ENCODE measurements around the gene FGFRL1. TPM values are rescaled to one million over a fixed set of nuclear protein-coding genes. Genes with fewer than 3 reads are reported as not detected.

The FGFRL1 gene
- polyA plus RNA-seq, 1 donor (not counting 4 experiments of a cell fraction or from before 2014, with no cell fraction given), result 2.8 TPM

- Histone ChIP-seq H3K79me2 (ENCODE audit: control insufficient read depth, insufficient read depth, low read length) (no peaks in the 10 kb centered on the region), H3K9ac (ENCODE audit: control insufficient read depth, extremely low read depth, insufficient read depth, low read length) (no peak overlapping the region), H3K9me3 (ENCODE audit: control insufficient read depth, low read depth, low read length) (no peaks in the 10 kb centered on the region), H3K4me2 (ENCODE audit: control insufficient read depth, extremely low read depth, insufficient read depth, low read depth, low read length) (no peak overlapping the region), H4K20me1 (ENCODE audit: control insufficient read depth, extremely low read depth, insufficient read depth, low read length) (no peaks in the 10 kb centered on the region), H3K4me1 (ENCODE audit: control insufficient read depth, extremely low read depth, insufficient read depth, low read length) (no peaks in the 10 kb centered on the region), H3K27ac (ENCODE audit: control insufficient read depth, insufficient read depth, low read length) (no peak overlapping the region), H3K36me3 (ENCODE audit: control insufficient read depth in 2 of 2, extremely low read depth in 1 of 2, insufficient read depth in 2 of 2, low read length in 2 of 2) (no peaks in the 10 kb centered on the region), H3K27me3 (ENCODE audit: control insufficient read depth, extremely low read depth, insufficient read depth, low read length) (no peaks in the 10 kb centered on the region), H2AFZ (ENCODE audit: control insufficient read depth, low read length) (no peak overlapping the region), H3K4me3 (ENCODE audit: control insufficient read depth in 2 of 3, extremely low read depth in 1 of 3, insufficient read depth in 2 of 3, low read depth in 1 of 3, low read length in 3 of 3) (no peak overlapping the region), H3K9me1 (ENCODE audit: control insufficient read depth, extremely low read depth, insufficient read depth, low read length) (no peaks in the 10 kb centered on the region)
- FAIRE-seq (no peak), DNase-seq (ENCODE audit: low read depth, low spot score) (no peak)
- dilution Hi-C loops (cut with MboI; ENCODE audit: extremely low pct_ligation_motif_present, low sequenced_read_pairs), result no loop called here
- TF ChIP-seq EZH2 (IDR thresholded peaks at IDR 0.05; ENCODE audit: low read length), result no peak
- TF ChIP-seq CTCF (optimal IDR thresholded peaks at IDR 0.05 in 1 of 3, IDR thresholded peaks at IDR 0.05 in 1 of 3, conservative IDR thresholded peaks at IDR 0.05 in 1 of 3; ENCODE audit: extremely low read depth in 1 of 3, insufficient read depth in 2 of 3, low read length in 3 of 3), result no peak
These were observed 8.5 kb downstream of the FGFRL1 start for GRCh38 chr4:1019729-1020470.

GRCh38 chr4:1021386-1022050, 10.1 kb downstream of the FGFRL1 start:
- dilution Hi-C loops (cut with MboI; ENCODE audit: extremely low pct_ligation_motif_present, low sequenced_read_pairs), result no loop called here
- FAIRE-seq, result no peak
- H3K4me2 ChIP-seq (ENCODE audit: control insufficient read depth, extremely low read depth, insufficient read depth, low read depth, low read length), result no peak overlapping the region

More at GRCh38 chr4:1021386-1022050, 10.1 kb downstream of the FGFRL1 start:
- H3K79me2 ChIP-seq (ENCODE audit: control insufficient read depth, insufficient read depth, low read length), result no peaks in the 10 kb centered on the region
- no peaks in the 10 kb centered on the region for H3K27me3 ChIP-seq (ENCODE audit: control insufficient read depth, extremely low read depth, insufficient read depth, low read length)
- H3K9ac ChIP-seq (ENCODE audit: control insufficient read depth, extremely low read depth, insufficient read depth, low read length), result no peak overlapping the region
- TF ChIP-seq CTCF (optimal IDR thresholded peaks at IDR 0.05 in 1 of 3, IDR thresholded peaks at IDR 0.05 in 1 of 3, conservative IDR thresholded peaks at IDR 0.05 in 1 of 3; ENCODE audit: extremely low read depth in 1 of 3, insufficient read depth in 2 of 3, low read length in 3 of 3) (no peak), EZH2 (IDR thresholded peaks at IDR 0.05; ENCODE audit: low read length) (no peak)
- H3K9me3 ChIP-seq (ENCODE audit: control insufficient read depth, low read depth, low read length), result no peaks in the 10 kb centered on the region
- no peak for DNase-seq (ENCODE audit: low read depth, low spot score)
- H4K20me1 ChIP-seq (ENCODE audit: control insufficient read depth, extremely low read depth, insufficient read depth, low read length), result no peaks in the 10 kb centered on the region
- no peaks in the 10 kb centered on the region for H3K9me1 ChIP-seq (ENCODE audit: control insufficient read depth, extremely low read depth, insufficient read depth, low read length)
- H2AFZ ChIP-seq (ENCODE audit: control insufficient read depth, low read length), result no peak overlapping the region
- peaks cover 0 to 4% of the 10 kb centered on the region in 2 experiments for H3K36me3 ChIP-seq (ENCODE audit: control insufficient read depth in 2 of 2, extremely low read depth in 1 of 2, insufficient read depth in 2 of 2, low read length in 2 of 2)
- no peak overlapping the region for H3K4me3 ChIP-seq (ENCODE audit: control insufficient read depth in 2 of 3, extremely low read depth in 1 of 3, insufficient read depth in 2 of 3, low read depth in 1 of 3, low read length in 3 of 3)
- no peak overlapping the region for H3K27ac ChIP-seq (ENCODE audit: control insufficient read depth, insufficient read depth, low read length)
- peaks cover 3% of the 10 kb centered on the region for H3K4me1 ChIP-seq (ENCODE audit: control insufficient read depth, extremely low read depth, insufficient read depth, low read length)

All from keratinocyte (primary cell).